Thoracic aorta (tissue), 2 donors: ENCODE measurements around the gene VASP. TPM values are rescaled to one million over a fixed set of nuclear protein-coding genes. Genes with fewer than 3 reads are reported as not detected.

Experiments used
- ATAC-seq: fragments of 150-250 bp; one replicate; pipeline ENCODE4 v1.8.0; 2017; ENCODE audit warnings: low read depth; ENCODE audit not compliant: insufficient number of reproducible peaks, low FRiP score
- DNase-seq: peaks from one replicate; pipeline ENCODE4 v3.0.0-alpha.2; 2020; ENCODE audit warnings: low spot score
- H3K27ac ChIP-seq, 2 donors: fragments of 200-600 bp; sonication (generic); 1 replicate in 1 of 2; 2 replicates in 1 of 2; pipeline ENCODE4 v1.5.1; 2016; ENCODE audit warnings: mild to moderate bottlenecking in 2 of 2, moderate library complexity in 2 of 2
- H3K27me3 ChIP-seq: fragments of 200-600 bp; sonication (generic); replicated peaks from 2 replicates; pipeline ENCODE4 v1.6.0; 2016; ENCODE audit warnings: mild to moderate bottlenecking; ENCODE audit not compliant: insufficient read depth
- H3K36me3 ChIP-seq: fragments of 200-600 bp; sonication (generic); one replicate; pipeline ENCODE4 v1.5.1; 2016
- H3K4me1 ChIP-seq, 2 donors: fragments of 200-600 bp; sonication (generic); 1 replicate in 1 of 2; 2 replicates in 1 of 2; pipeline versions ENCODE4 v1.5.1 to v1.6.0; 2016; ENCODE audit warnings: low read depth in 2 of 2, mild to moderate bottlenecking in 1 of 2; ENCODE audit not compliant: control insufficient read depth in 1 of 2
- H3K4me3 ChIP-seq: fragments of 200-600 bp; sonication (generic); 2 replicates; pipeline ENCODE4 v1.5.1; 2016; ENCODE audit warnings: mild to moderate bottlenecking
- H3K9me3 ChIP-seq: fragments of 200-600 bp; sonication (generic); 2 replicates; pipeline ENCODE4 v1.5.1; 2016
- total RNA-seq, 2 donors: library from RNA; depleted of rRNA; stranded (reverse); fragments of >200 nt; gene quantifications; one replicate each; pipeline versions ENCODE4 v1.1.0 to v1.2.3, GENCODE V29; 2016
- TF ChIP-seq, protein P1 (sequence below): fragments of 200-600 bp; sonication (generic); IDR thresholded peaks from one replicate; pipeline ENCODE4 v1.5.1; 2019; ENCODE audit warnings: antibody characterized with exemption

Gene VASP
- total RNA-seq, 2 donors from 2014 or later = 208 to 287 TPM

DNA sequence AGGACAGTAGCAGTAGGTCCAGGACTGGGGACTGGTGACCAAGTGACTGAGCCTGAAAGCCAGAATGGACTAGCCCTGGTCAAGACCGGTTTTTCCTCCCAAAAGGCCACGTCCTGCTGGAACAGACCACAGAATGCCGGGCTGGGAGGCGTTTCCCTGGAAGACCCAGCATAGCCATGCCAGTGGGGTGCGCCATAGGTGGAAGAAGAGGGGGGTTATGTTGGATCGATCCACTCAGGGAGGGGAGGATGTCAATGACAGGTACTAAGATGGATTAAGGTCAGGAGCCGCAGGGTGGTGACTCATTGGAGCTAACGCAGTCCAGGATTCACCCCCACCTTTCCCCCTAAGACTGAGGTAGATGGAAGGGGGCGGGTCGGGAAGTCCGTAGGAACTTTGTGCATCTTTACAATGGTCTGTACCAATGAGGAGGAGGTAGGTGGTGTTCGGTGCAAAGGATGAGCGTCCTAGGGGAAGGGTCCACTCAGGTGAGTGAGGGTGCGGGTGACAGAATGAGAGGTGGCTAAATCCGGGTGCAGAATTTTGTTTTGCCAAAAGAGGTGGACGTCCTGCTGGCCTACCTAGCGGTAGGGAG is 21.0 kb downstream of the VASP start:
- Histone ChIP-seq H3K27me3 (no peaks in the 10 kb centered on the region), H3K9me3 (no peaks in the 10 kb centered on the region), H3K4me1 (peaks cover 11 to 49% of the 10 kb centered on the region in 2 donors), H3K27ac (no peak overlapping the region), H3K36me3 (peaks cover 32% of the 10 kb centered on the region), H3K4me3 (no peak overlapping the region)
- DNase-seq (no peak), ATAC-seq (no peak)
- TF ChIP-seq, protein P1, sequence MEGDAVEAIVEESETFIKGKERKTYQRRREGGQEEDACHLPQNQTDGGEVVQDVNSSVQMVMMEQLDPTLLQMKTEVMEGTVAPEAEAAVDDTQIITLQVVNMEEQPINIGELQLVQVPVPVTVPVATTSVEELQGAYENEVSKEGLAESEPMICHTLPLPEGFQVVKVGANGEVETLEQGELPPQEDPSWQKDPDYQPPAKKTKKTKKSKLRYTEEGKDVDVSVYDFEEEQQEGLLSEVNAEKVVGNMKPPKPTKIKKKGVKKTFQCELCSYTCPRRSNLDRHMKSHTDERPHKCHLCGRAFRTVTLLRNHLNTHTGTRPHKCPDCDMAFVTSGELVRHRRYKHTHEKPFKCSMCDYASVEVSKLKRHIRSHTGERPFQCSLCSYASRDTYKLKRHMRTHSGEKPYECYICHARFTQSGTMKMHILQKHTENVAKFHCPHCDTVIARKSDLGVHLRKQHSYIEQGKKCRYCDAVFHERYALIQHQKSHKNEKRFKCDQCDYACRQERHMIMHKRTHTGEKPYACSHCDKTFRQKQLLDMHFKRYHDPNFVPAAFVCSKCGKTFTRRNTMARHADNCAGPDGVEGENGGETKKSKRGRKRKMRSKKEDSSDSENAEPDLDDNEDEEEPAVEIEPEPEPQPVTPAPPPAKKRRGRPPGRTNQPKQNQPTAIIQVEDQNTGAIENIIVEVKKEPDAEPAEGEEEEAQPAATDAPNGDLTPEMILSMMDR = no peak

DNA sequence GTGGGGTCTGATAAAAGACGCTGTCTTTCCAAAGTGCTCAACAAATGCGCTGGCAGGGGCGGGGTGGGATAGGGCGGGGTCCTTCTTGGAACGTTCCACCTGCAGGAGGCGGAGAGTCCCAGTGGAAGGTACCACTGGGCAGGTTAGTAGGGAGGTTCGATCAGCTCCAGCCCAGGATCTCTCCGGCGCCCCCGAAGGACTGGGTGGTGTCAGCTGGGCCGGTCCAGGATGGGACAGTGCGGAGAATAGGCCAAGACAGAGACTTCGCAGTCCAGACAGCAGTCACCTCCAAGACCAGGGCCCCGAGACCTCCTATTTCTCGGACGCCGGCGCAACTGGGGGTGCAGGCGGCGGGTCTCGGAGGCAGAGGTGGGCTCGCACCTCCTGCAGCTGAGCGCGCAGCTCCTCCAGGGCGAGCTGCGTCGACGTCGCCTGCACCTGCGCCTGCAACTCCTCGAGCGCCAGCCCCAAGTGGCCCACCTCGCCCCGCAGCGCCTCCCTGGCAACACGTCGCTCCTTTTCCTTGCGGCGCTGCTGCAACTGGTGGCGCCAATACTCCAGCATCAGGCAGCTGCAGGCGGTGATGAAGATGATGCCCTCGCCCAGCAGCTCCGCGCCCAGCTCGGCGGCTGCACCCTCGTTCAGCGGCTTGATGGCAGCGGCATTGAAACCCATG is 21.6 kb downstream of the VASP start:
- Histone ChIP-seq H3K9me3 (no peaks in the 10 kb centered on the region), H3K27ac (no peak overlapping the region), H3K27me3 (no peaks in the 10 kb centered on the region), H3K4me1 (peaks cover 11 to 42% of the 10 kb centered on the region in 2 donors), H3K4me3 (peak overlapping the region; percentile 51), H3K36me3 (peaks cover 28% of the 10 kb centered on the region)
- TF ChIP-seq, protein P1 = no peak
- ATAC-seq = no peak
- DNase-seq = no peak

DNA sequence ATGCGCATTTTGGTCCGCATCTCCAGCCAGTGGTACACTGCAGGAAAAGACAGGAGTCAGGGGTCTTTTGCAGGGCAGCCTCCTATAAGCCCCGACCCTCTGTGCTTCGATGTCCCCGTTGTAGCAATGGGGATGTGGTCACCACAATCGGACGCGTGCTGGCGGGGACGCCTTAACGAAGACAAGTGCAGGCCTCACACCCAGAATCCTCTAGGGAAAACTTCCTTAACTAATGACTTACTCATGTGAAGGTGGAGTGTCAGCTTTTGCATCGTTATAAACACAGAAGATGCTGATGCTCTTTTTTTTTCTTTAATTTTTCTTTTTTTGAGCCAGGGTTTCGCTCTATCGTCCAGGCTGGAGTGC is 22.1 kb downstream of the VASP start:
- peaks cover 23% of the 10 kb centered on the region for H3K36me3 ChIP-seq
- no peaks in the 10 kb centered on the region for H3K9me3 ChIP-seq
- H3K27ac ChIP-seq = no peak overlapping the region
- no peaks in the 10 kb centered on the region for H3K27me3 ChIP-seq
- TF ChIP-seq, protein P1 = no peak
- ATAC-seq (no peak), DNase-seq (no peak)
- peak overlapping the region; percentile 51 for H3K4me3 ChIP-seq
- H3K4me1 ChIP-seq = peaks cover 9 to 37% of the 10 kb centered on the region in 2 donors

DNA sequence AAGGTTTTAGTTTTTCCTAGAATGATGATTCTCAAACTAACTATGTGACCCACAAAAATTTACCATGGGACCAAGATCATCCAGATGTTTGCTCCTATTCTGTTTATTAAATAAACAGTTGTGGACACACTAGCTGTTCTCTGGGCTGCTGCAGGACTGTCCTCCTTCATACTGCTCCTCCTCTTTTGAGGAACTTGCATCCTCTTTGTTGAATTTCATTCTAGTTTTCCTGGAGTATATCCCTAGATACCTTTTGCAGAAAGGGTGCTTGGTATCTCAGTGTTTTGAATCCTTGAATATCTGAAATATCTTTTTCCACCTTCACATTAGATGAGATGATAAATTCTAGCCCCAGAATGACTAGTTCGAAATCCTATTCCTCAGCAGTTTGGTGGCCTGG is 24.1 kb downstream of the VASP start:
- Histone ChIP-seq H3K4me3 (no peak overlapping the region), H3K4me1 (peaks cover 8 to 18% of the 10 kb centered on the region in 2 donors), H3K9me3 (no peaks in the 10 kb centered on the region), H3K27me3 (no peaks in the 10 kb centered on the region), H3K27ac (no peak overlapping the region), H3K36me3 (peaks cover 7% of the 10 kb centered on the region)
- DNase-seq (no peak), ATAC-seq (no peak)
- TF ChIP-seq, protein P1 = no peak

DNA sequence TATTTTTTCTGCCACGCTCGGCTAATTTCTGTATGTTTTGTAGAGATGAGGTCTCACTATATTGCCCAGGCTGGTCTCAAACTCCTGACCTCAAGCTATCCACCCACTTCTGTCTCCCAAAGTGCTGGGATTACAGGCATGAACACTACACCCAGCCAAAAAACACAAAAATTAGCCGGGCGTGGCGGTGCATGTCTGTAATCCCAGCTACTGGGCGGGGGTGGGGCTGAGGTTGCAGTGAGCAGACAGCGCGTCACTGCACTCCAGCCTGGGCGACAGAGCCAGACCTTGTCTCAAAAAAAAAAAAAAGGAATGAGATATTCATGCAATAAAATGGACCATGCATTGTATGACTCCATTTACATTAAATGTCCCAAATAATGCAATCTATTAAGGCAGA is 32.2 kb downstream of the VASP start:
- ATAC-seq (no peak), DNase-seq (no peak)
- TF ChIP-seq, protein P1 = no peak

More for the DNA sequence above, 32.2 kb downstream of the VASP start:
- Histone ChIP-seq H3K9me3 (no peaks in the 10 kb centered on the region), H3K27me3 (no peaks in the 10 kb centered on the region), H3K4me1 (no peaks in the 10 kb centered on the region), H3K36me3 (no peaks in the 10 kb centered on the region), H3K4me3 (no peak overlapping the region), H3K27ac (no peak overlapping the region)
